T-cell (primary cell): ENCODE results near the gene NDUFA6. TPM values are rescaled to one million over a fixed set of nuclear protein-coding genes. Genes with fewer than 3 reads are reported as not detected.

Source experiments
- ATAC-seq, 4 experiments: fragments of 200-7000 bp in 3 of 4; fragments of 150-1000 bp in 1 of 4; cut with Tn5 transposase; replicated peaks in 1 of 4; 1 replicate in 3 of 4; 2 replicates in 1 of 4; pipeline ENCODE4 v1.10.0; 2021; ENCODE audit warnings: moderate library complexity in 3 of 4, mild to moderate bottlenecking in 2 of 4, moderate number of reproducible peaks in 1 of 4
- CTCF ChIA-PET, 2 donors: fragments of 300-600 bp; sonication (Branson Sonifier 250); formaldehyde crosslinking; loops; one replicate each; lab custom pipeline; 2022; ENCODE audit warnings: antibody characterized with exemption in 2 of 2; lab: Charles Lee
- POLR2A ChIA-PET, 2 donors: fragments of 300-600 bp; sonication (Branson Sonifier 250); formaldehyde crosslinking; loops; one replicate each; lab custom pipeline; 2022; ENCODE audit warnings: antibody characterized with exemption in 2 of 2; lab: Charles Lee
- DNase-seq, 35 experiments: peaks; one replicate each; pipeline versions ENCODE4 v3.0.0 to v3.0.0-alpha.2; 2013 to 2023
- H3K27ac ChIP-seq: one replicate; pipeline ENCODE4 v1.5.1; 2013; ENCODE audit warnings: low read length
- H3K27me3 ChIP-seq, 2 experiments: replicated peaks in 1 of 2; 1 replicate in 1 of 2; 2 replicates in 1 of 2; pipeline versions ENCODE4 v1.6.1 to v1.7.0; 2013; ENCODE audit warnings: low read length in 1 of 2, mixed read lengths in 1 of 2; ENCODE audit not compliant: control insufficient read depth in 2 of 2, insufficient read depth in 2 of 2; ENCODE audit errors: extremely low read depth in 1 of 2
- H3K36me3 ChIP-seq, 2 donors: 1 replicate in 1 of 2; 2 replicates in 1 of 2; pipeline versions ENCODE4 v1.6.1 to v1.7.0; 2013; ENCODE audit warnings: low read length in 1 of 2; ENCODE audit not compliant: control insufficient read depth in 2 of 2, insufficient read depth in 1 of 2; ENCODE audit errors: extremely low read depth in 1 of 2
- H3K4me1 ChIP-seq, 2 experiments: 1 replicate in 1 of 2; 2 replicates in 1 of 2; pipeline versions ENCODE4 v1.6.1 to v1.7.0; 2013; ENCODE audit warnings: low read length in 2 of 2, mixed read lengths in 1 of 2; ENCODE audit not compliant: insufficient read depth in 2 of 2, control insufficient read depth in 1 of 2; ENCODE audit errors: extremely low read depth in 1 of 2
- H3K4me3 ChIP-seq, 2 donors: 1 replicate in 1 of 2; 2 replicates in 1 of 2; pipeline versions ENCODE4 v1.5.1 to v1.7.0; 2013; ENCODE audit warnings: mild to moderate bottlenecking in 2 of 2, low read length in 1 of 2, moderate library complexity in 1 of 2; ENCODE audit not compliant: control insufficient read depth in 1 of 2; ENCODE audit errors: extremely low read depth in 1 of 2
- H3K9me3 ChIP-seq: 2 replicates; pipeline ENCODE4 v1.7.0; 2013
- H3K27ac Mint-ChIP-seq, 2 donors: one replicate each; pipeline ENCODE4 v1.8.0; 2020 to 2021; ENCODE audit warnings: mild to moderate bottlenecking in 2 of 2, mixed read lengths in 2 of 2
- H3K27me3 Mint-ChIP-seq, 2 donors: one replicate each; pipeline ENCODE4 v1.8.0; 2021 to 2022; ENCODE audit warnings: mixed read lengths in 2 of 2
- H3K36me3 Mint-ChIP-seq: one replicate; pipeline ENCODE4 v1.8.0; 2021; ENCODE audit warnings: mixed read lengths
- H3K4me1 Mint-ChIP-seq, 3 donors: one replicate each; pipeline ENCODE4 v1.8.0; 2020 to 2022; ENCODE audit warnings: mixed read lengths in 3 of 3, mild to moderate bottlenecking in 1 of 3
- H3K4me3 Mint-ChIP-seq, 3 donors: one replicate each; pipeline ENCODE4 v1.8.0; 2020 to 2022; ENCODE audit warnings: mild to moderate bottlenecking in 3 of 3, mixed read lengths in 3 of 3, moderate library complexity in 3 of 3
- H3K9me3 Mint-ChIP-seq, 3 donors: one replicate each; pipeline ENCODE4 v1.8.0; 2020 to 2022; ENCODE audit warnings: mixed read lengths in 3 of 3
- WGBS: methylation state at CpG from one replicate; pipeline ENCODE4 v1.1.5; 2013; ENCODE audit warnings: missing lambda C conversion rate; ENCODE audit not compliant: insufficient coverage; 5-methylcytosine and 5-hydroxymethylcytosine counted together
- total RNA-seq, 35 experiments: library from RNA in 6 of 35; stranded (reverse) in 6 of 35; fragments of 120-200 nt in 1 of 35; gene quantifications; one replicate each; pipeline versions ENCODE4 v1.2.1 to v1.2.4 and lab custom pipeline; 2013 to 2026

The NDUFA6 gene
- total RNA-seq, 5 donors from 2014 or later (not counting 1 experiment from before 2014, with no cell fraction given) = 36.6 to 52.3 (median 39.6) TPM

- WGBS = 93% methylated on average over 2 of the region's 4 CpGs
- H3K4me1 Mint-ChIP-seq = peaks cover 25 to 39% (median 30%) of the 10 kb centered on the region in 3 donors
- no peaks in the 10 kb centered on the region for H3K9me3 ChIP-seq
- ATAC-seq (no peak), DNase-seq (peak in 1 of 35 experiments; percentile 12)
- no peak overlapping the region for H3K27ac ChIP-seq
- peaks cover 4 to 22% of the 10 kb centered on the region in 2 donors for H3K36me3 ChIP-seq
- H3K27me3 Mint-ChIP-seq = no peaks in the 10 kb centered on the region
- no peak overlapping the region for H3K27ac Mint-ChIP-seq
- H3K4me3 ChIP-seq = no peak overlapping the region
- H3K9me3 Mint-ChIP-seq = no peaks in the 10 kb centered on the region
- peaks cover 13 to 22% of the 10 kb centered on the region in 2 experiments for H3K4me1 ChIP-seq
- no peak overlapping the region for H3K4me3 Mint-ChIP-seq
- ChIA-PET POLR2A (no interaction called here), CTCF (interaction anchor here (0.5 to 0.6 kb wide), 2 partner anchors 373 to 430 kb away, joined by 4 to 5 read pairs; no protein-coding TSS in a partner anchor)
- H3K36me3 Mint-ChIP-seq = peaks cover 21% of the 10 kb centered on the region
- no peaks in the 10 kb centered on the region for H3K27me3 ChIP-seq
Measured at GRCh38 chr22:42068291-42068690, 22.3 kb downstream of the NDUFA6 start.

DNA sequence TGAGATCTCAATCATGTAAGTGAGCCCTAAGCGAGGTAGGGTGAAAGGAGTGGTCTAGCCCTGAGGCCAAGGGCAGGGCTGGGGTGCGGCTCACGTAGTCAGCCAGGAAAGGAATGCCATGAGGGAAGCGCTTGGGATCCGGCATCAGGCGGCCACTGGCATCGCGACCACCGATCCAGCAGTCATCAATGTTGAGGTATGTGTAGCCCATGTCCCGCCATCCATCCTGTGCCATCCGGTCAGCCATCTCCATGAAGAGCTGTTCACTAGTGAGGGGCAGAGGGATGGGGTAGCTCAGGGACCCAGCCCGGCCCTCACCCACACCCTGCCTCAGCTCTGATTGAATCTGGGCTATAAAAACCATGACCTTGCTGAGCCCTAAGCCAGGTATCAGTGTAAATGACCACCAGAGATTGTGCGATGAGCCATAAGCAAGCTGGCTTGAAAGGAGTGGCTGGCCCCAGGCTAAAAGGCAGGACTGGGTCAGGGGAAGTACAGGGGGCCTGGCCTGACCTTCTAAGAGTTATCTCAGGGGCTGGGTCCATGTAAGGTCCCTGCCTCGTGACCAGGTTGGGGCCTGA, 22.8 kb downstream of the NDUFA6 start:
- H3K9me3 ChIP-seq = no peaks in the 10 kb centered on the region
- H3K4me1 ChIP-seq = peaks cover 13 to 22% of the 10 kb centered on the region in 2 experiments
- peaks cover 25 to 33% (median 25%) of the 10 kb centered on the region in 3 donors for H3K4me1 Mint-ChIP-seq
- no peak overlapping the region for H3K27ac ChIP-seq
- H3K4me3 ChIP-seq = no peak overlapping the region
- DNase-seq (peak in 1 of 35 experiments; percentile 13), ATAC-seq (no peak)
- no peaks in the 10 kb centered on the region for H3K9me3 Mint-ChIP-seq
- H3K27me3 ChIP-seq = no peaks in the 10 kb centered on the region
- ChIA-PET CTCF (interaction anchor here in 1 of 2 donors (0.5 kb wide), 1 partner anchor 374 kb away, joined by 4 read pairs; no protein-coding TSS in a partner anchor), POLR2A (no interaction called here)
- no peak overlapping the region for H3K4me3 Mint-ChIP-seq
- WGBS = 90% methylated on average over 10 of the region's 14 CpGs
- H3K36me3 Mint-ChIP-seq = peaks cover 26% of the 10 kb centered on the region
- no peaks in the 10 kb centered on the region for H3K27me3 Mint-ChIP-seq
- peaks cover 4 to 27% of the 10 kb centered on the region in 2 donors for H3K36me3 ChIP-seq
- H3K27ac Mint-ChIP-seq = no peak overlapping the region

DNA sequence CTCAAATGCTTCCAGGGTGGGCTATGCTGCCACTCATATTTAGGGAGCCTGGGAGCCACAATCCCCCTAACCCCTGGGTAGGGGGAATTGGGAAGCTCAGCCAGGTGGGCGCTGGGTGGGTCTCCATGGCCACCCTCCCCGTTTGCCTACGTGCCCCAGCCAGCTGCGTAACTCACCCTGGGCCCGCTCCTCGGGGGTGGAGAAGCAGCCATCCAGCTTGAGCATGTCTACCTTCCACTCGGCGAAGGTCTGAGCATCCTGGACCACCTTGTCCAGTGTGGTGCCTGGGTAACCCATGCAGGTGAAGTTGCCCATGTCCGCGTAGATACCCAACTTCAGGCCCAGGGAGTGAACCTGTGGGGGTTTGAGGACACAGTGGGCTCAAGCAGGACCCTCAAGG, 23.6 kb downstream of the NDUFA6 start:
- H3K27me3 ChIP-seq = no peaks in the 10 kb centered on the region
- CTCF ChIA-PET = no interaction called here
- 100% methylated on average over 7 of the region's 10 CpGs for WGBS
- H3K4me1 Mint-ChIP-seq = peaks cover 21 to 29% (median 21%) of the 10 kb centered on the region in 3 donors
- ATAC-seq = no peak
- H3K36me3 ChIP-seq = peaks cover 4 to 32% of the 10 kb centered on the region in 2 donors
- no peaks in the 10 kb centered on the region for H3K27me3 Mint-ChIP-seq
- no peak overlapping the region for H3K4me3 ChIP-seq
- no peaks in the 10 kb centered on the region for H3K9me3 ChIP-seq
- peaks cover 13 to 22% of the 10 kb centered on the region in 2 experiments for H3K4me1 ChIP-seq
- no peak overlapping the region for H3K27ac ChIP-seq
- DNase-seq = peak in 1 of 35 experiments; percentile 7
- H3K36me3 Mint-ChIP-seq = peaks cover 31% of the 10 kb centered on the region
- no peak overlapping the region for H3K4me3 Mint-ChIP-seq
- POLR2A ChIA-PET = no interaction called here
- H3K9me3 Mint-ChIP-seq = no peaks in the 10 kb centered on the region
- no peak overlapping the region for H3K27ac Mint-ChIP-seq

- no peak for ATAC-seq
- H3K36me3 ChIP-seq = peaks cover 10 to 35% of the 10 kb centered on the region in 2 donors
Measured at GRCh38 chr22:42066126-42066761, 24.3 kb downstream of the NDUFA6 start.

DNA sequence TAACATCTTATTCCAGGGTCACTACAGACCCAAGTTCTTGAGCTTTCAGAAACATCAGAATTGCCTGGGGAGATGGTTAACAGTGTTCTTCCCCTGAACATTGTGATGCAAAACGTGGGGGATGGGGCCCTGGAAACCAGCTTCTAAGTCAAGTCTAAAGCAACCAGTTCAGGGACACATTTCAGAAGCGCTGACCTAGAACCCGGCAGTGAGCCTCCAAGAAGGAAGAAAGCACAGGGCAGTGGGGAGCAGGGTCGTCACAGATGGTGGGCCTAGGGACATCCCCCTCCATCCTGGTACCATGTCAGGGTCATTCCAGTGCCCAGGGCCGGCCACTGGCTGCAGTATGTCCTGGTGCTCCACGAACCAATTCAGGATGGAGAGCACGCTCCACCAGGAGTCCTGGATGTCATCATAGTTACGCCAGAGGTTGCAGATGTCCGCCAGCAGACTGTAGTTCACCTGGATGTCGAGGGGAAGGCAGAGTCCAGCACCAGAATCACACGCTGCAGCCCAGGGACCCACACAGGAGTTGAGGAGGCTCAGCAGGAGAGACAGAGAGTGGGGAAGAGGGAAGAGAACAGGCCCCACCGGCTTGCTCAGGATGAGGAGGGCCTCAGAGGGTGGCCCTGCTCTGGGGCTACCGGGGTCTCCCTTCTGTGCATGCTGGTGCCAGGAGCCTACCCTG, 25.0 kb downstream of the NDUFA6 start:
- Histone ChIP-seq H3K27me3 (no peaks in the 10 kb centered on the region), H3K9me3 (no peaks in the 10 kb centered on the region), H3K27ac (no peak overlapping the region), H3K4me1 (peaks cover 5 to 10% of the 10 kb centered on the region in 2 experiments), H3K4me3 (no peak overlapping the region), H3K36me3 (peaks cover 11 to 42% of the 10 kb centered on the region in 2 donors)
- Mint-ChIP-seq H3K36me3 (peaks cover 37% of the 10 kb centered on the region), H3K27ac (peak overlapping the region in 1 of 2 donors; percentile 18), H3K9me3 (no peaks in the 10 kb centered on the region), H3K4me3 (no peak overlapping the region), H3K4me1 (peaks cover 8 to 16% (median 8%) of the 10 kb centered on the region in 3 donors), H3K27me3 (no peaks in the 10 kb centered on the region)
- ChIA-PET CTCF (no interaction called here), POLR2A (no interaction called here)
- ATAC-seq (no peak), DNase-seq (peak in 1 of 35 experiments; percentile 12)
- whole genome bisulfite sequencing = 94% methylated on average over 13 of the region's 13 CpGs

More at GRCh38 chr22:42066126-42066761, 24.3 kb downstream of the NDUFA6 start:
- no peaks in the 10 kb centered on the region for H3K9me3 Mint-ChIP-seq
- H3K4me3 Mint-ChIP-seq = no peak overlapping the region
- H3K4me1 ChIP-seq = peaks cover 6 to 15% of the 10 kb centered on the region in 2 experiments
- WGBS = 97% methylated on average over 4 of the region's 7 CpGs
- H3K4me3 ChIP-seq = no peak overlapping the region
- ChIA-PET CTCF (no interaction called here), POLR2A (no interaction called here)
- peaks cover 15 to 23% (median 15%) of the 10 kb centered on the region in 3 donors for H3K4me1 Mint-ChIP-seq
- no peak overlapping the region for H3K27ac Mint-ChIP-seq
- no peak overlapping the region for H3K27ac ChIP-seq
- no peaks in the 10 kb centered on the region for H3K27me3 ChIP-seq
- no peaks in the 10 kb centered on the region for H3K9me3 ChIP-seq
- H3K27me3 Mint-ChIP-seq = no peaks in the 10 kb centered on the region
- peaks cover 31% of the 10 kb centered on the region for H3K36me3 Mint-ChIP-seq
- peak in 1 of 35 experiments; percentile 23 for DNase-seq

DNA sequence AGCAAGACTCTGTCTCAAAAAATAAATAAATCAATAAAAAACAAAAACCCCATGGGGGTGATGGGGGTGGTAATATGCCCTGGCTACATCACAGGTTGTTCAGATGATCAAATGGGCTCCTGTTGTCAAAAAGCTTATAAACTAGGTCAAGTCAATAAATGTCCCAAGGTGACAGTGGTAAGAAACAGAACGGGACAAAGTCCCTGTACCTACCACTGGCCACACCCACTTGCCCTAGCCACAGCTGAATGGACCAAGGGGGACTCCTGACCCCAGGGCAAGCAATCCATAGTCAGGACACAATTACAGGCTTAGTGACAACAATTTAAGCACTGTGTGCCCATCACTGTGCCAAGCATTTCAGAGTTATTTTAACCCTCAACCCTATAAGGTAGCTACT, 25.9 kb downstream of the NDUFA6 start:
- no peak overlapping the region for H3K27ac ChIP-seq
- peaks cover 1 to 2% of the 10 kb centered on the region in 2 experiments for H3K4me1 ChIP-seq
- H3K4me3 ChIP-seq = no peak overlapping the region
- no peaks in the 10 kb centered on the region for H3K9me3 ChIP-seq
- peaks cover 11 to 51% of the 10 kb centered on the region in 2 donors for H3K36me3 ChIP-seq
- peaks cover under 1 to 8% (median 1%) of the 10 kb centered on the region in 3 donors for H3K4me1 Mint-ChIP-seq
- peaks cover 42% of the 10 kb centered on the region for H3K36me3 Mint-ChIP-seq
- ATAC-seq (no peak), DNase-seq (peak in 1 of 35 experiments; percentile 5)
- ChIA-PET CTCF (no interaction called here), POLR2A (interaction anchor here in 1 of 2 donors (0.6 kb wide), 1 partner anchor 28 kb away, joined by 6 read pairs; no protein-coding TSS in a partner anchor)
- WGBS = no CpG with 5 or more reads among the region's 1 CpG
- peaks cover 0 to 4% of the 10 kb centered on the region in 2 experiments for H3K27me3 ChIP-seq
- H3K9me3 Mint-ChIP-seq = no peaks in the 10 kb centered on the region
- no peak overlapping the region for H3K27ac Mint-ChIP-seq
- no peak overlapping the region for H3K4me3 Mint-ChIP-seq
- no peaks in the 10 kb centered on the region for H3K27me3 Mint-ChIP-seq
